NCI-H1930 (cell line): ENCODE data around the gene CTSW.

Source experiments
- DNase-seq, 2 experiments: peaks; one replicate each; lab custom pipeline; 2025; lab: John Stamatoyannopoulos, UW

CTSW gene

GRCh38 chr11:65856689-65857499, 22.7 kb upstream of the CTSW start:
- no peak for DNase-seq

- no peak for DNase-seq
Measured at GRCh38 chr11:65857500-65857852, 22.2 kb upstream of the CTSW start.

- peak; percentile 95 to 96 for DNase-seq
Measured at GRCh38 chr11:65857853-65858680, 21.6 kb upstream of the CTSW start, which contains the start of gene CFL1. TSS of gene CFL1 (minus strand) at chr11:65858180. CDS start at chr11:65858099, 81 bp downstream.

GRCh38 chr11:65858681-65859087, 21.0 kb upstream of the CTSW start:
- no peak for DNase-seq

- DNase-seq = peak; percentile 98 to 99
Measured at GRCh38 chr11:65859095-65859811, 20.4 kb upstream of the CTSW start.

- DNase-seq = peak in 1 of 2 experiments; percentile 70
Measured at GRCh38 chr11:65859812-65860277, 19.8 kb upstream of the CTSW start.

DNA sequence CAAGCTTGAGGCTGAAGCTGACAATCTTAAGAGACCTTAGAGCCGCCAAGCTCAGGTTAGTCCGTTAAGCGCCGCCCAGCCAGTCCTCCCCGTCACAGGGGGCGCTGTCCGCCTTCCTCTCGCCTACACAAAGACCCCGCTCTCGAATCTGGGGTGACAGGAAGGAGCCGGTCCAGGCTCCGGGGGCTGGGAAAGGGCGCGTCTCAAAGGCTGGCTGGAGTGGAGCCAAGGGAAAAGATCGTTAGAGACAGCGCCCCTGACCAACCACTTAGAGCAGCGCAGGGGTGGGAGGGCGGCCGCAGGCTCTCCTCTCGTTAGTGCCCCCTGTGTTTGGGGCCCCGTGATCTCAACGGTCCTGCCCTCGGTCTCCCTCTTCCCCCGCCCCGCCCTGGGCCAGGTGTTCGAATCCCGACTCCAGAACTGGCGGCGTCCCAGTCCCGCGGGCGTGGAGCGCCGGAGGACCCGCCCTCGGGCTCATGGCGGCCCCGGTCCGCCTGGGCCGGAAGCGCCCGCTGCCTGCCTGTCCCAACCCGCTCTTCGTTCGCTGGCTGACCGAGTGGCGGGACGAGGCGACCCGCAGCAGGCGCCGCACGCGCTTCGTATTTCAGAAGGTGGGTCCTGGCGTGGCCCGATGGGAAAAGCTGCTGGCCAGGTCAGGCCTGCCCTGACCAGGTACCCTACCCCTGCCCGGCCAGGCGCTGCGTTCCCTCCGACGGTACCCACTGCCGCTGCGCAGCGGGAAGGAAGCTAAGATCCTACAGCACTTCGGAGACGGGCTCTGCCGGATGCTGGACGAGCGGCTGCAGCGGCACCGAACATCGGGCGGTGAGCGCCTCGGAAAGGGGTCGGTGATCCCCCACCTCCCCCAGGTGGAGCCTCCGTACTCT, 19.1 kb upstream of the CTSW start, which contains the start of gene MUS81:
Gene MUS81 (plus strand): TSS at position 156 of the 887 bp plus-strand sequence. CDS start 321 bp downstream, at position 477.
- DNase-seq = peak; percentile 86 to 92

- no peak for DNase-seq
Measured at GRCh38 chr11:65861165-65861505, 18.5 kb upstream of the CTSW start.

DNA sequence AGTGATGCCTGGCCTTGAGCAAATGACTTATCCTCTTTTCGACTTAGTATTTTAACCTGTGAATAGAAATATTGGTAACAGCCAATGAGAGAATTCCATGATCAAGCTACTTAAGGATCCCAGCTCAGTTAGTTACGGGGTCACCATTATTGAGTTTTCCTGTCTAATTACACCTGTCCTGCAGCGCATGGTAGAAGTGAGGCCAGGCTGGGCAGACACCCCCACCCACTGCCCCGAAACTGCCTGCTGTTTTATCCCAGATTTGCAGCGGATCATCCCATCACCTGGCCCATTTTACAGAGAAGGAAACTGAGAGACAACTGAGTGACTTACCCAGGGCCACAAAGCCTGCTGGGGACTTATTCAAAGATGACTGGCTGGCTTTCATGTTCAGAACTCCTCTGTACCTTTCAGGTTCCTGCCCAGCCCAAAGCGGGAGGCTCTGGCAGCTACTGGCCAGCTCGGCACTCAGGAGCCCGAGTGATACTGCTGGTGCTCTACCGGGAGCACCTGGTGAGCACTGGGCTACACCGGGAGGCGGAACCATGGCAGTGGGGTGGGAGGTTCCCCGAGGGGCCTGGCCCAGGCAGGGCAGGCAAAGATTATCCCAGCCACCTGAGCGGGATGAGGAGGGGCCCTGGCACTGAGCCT, 18.0 kb upstream of the CTSW start:
- no peak for DNase-seq

- no peak for DNase-seq
Measured at GRCh38 chr11:65862191-65862735, 17.4 kb upstream of the CTSW start.

GRCh38 chr11:65862941-65863888, 16.4 kb upstream of the CTSW start:
- no peak for DNase-seq

- no peak for DNase-seq
Measured at GRCh38 chr11:65863889-65864705, 15.5 kb upstream of the CTSW start.

GRCh38 chr11:65864706-65865471, 14.7 kb upstream of the CTSW start:
- DNase-seq = no peak

- no peak for DNase-seq
Measured at GRCh38 chr11:65865550-65866172, 14.0 kb upstream of the CTSW start.

DNA sequence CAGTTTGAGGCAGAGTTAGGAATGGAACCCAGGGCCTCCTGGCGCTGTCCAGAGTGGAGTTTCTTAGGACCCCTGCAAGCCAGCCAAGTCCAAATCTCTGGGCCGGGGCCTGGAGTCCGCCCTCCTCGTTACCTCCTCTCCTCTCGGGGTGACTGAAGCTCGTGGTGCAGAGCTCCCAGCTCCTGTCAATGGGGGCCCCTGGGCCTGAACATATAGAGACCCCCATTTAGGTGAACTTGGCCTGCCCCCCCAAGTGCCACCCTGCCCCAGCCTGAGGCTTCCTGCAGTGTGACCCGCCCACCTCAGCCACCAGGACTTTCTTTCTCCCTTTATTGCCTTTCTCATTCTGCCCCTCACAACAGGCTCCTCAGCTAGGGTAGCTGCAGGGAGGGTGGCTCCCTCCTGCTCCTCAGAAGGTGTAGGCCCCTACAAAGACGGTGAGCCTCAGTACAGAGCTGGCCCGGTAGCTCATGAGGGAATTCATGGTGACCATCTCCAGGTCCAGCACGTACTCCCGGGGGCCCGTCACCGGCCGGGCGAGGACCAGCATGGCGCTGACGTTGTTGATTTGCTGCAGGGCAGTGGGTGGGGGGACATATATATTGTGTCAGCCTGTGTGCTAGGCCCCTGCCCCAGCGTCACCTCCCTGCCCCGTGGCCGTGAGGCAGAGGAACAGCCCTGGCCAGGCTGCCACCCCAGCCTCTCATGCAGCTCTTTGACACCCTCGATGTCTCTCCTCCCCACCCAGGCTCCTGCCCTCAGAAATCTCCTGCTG, 12.9 kb upstream of the CTSW start:
- no peak for DNase-seq
